H9 (cell line): ENCODE data around the gene WDFY1. TPM values are rescaled to one million over a fixed set of nuclear protein-coding genes. Genes with fewer than 3 reads are reported as not detected.

Experiments
- DNase-seq: peaks from one replicate; pipeline ENCODE4 v3.0.0-alpha.2; 2017
- H2AFZ ChIP-seq: one replicate; pipeline ENCODE4 v1.6.1; 2013; ENCODE audit warnings: mild to moderate bottlenecking, low read length, control low read depth, moderate library complexity
- H2AK5ac ChIP-seq: 2 replicates; pipeline ENCODE4 v1.6.1; 2013; ENCODE audit warnings: low read length, control low read depth, mixed read lengths; ENCODE audit not compliant: insufficient read length
- H2BK120ac ChIP-seq: one replicate; pipeline ENCODE4 v1.6.1; 2013; ENCODE audit warnings: low read depth, mild to moderate bottlenecking, low read length, control low read depth, inconsistent platforms; ENCODE audit not compliant: poor library complexity, severe bottlenecking
- H2BK12ac ChIP-seq: 2 replicates; pipeline ENCODE4 v1.6.1; 2013; ENCODE audit warnings: low read length, control low read depth, mixed read lengths, low read depth; ENCODE audit not compliant: insufficient read length
- H2BK15ac ChIP-seq: 2 replicates; pipeline ENCODE4 v1.6.1; 2013; ENCODE audit warnings: low read depth, low read length, control low read depth
- H2BK20ac ChIP-seq: one replicate; pipeline ENCODE4 v1.6.1; 2013; ENCODE audit warnings: low read depth, mild to moderate bottlenecking, low read length, control low read depth, inconsistent platforms; ENCODE audit not compliant: poor library complexity, severe bottlenecking
- H2BK5ac ChIP-seq: 2 replicates; pipeline ENCODE4 v1.6.1; 2013; ENCODE audit warnings: low read length, control low read depth, mixed read lengths; ENCODE audit not compliant: insufficient read length
- H3K14ac ChIP-seq: 2 replicates; pipeline ENCODE4 v1.6.1; 2013; ENCODE audit warnings: low read length, control low read depth; ENCODE audit not compliant: insufficient read depth
- H3K18ac ChIP-seq: 2 replicates; pipeline ENCODE4 v1.6.1; 2013; ENCODE audit warnings: low read depth, mild to moderate bottlenecking, mixed read lengths, low read length, control low read depth; ENCODE audit not compliant: insufficient read length
- H3K23ac ChIP-seq: 2 replicates; pipeline ENCODE4 v1.6.1; 2013; ENCODE audit warnings: low read length, control low read depth, mixed read lengths, low read depth; ENCODE audit not compliant: insufficient read length
- H3K23me2 ChIP-seq: 2 replicates; pipeline ENCODE4 v1.6.1; 2013; ENCODE audit warnings: low read depth, mild to moderate bottlenecking, mixed read lengths, low read length, control low read depth; ENCODE audit not compliant: insufficient read length, poor library complexity, severe bottlenecking
- H3K27ac ChIP-seq: 2 replicates; pipeline ENCODE4 v1.5.1; 2013; ENCODE audit warnings: low read length, control low read depth, mixed read lengths, low read depth; ENCODE audit not compliant: insufficient read length
- H3K27me3 ChIP-seq: 2 replicates; pipeline ENCODE4 v1.6.1; 2013; ENCODE audit warnings: low read length, control low read depth, inconsistent platforms; ENCODE audit not compliant: insufficient read depth
- H3K4ac ChIP-seq: 2 replicates; pipeline ENCODE4 v1.6.1; 2013; ENCODE audit warnings: low read depth, mild to moderate bottlenecking, control low read depth, inconsistent platforms, low read length, moderate library complexity
- H3K4me1 ChIP-seq: 2 replicates; pipeline ENCODE4 v1.6.1; 2013; ENCODE audit warnings: low read length, control low read depth, inconsistent platforms; ENCODE audit not compliant: insufficient read depth
- H3K4me2 ChIP-seq: 2 replicates; pipeline ENCODE4 v1.6.1; 2013; ENCODE audit warnings: low read length, control low read depth, mixed read lengths; ENCODE audit not compliant: insufficient read length, insufficient read depth
- H3K56ac ChIP-seq: 2 replicates; pipeline ENCODE4 v1.6.1; 2013; ENCODE audit warnings: low read depth, mild to moderate bottlenecking, mixed read lengths, low read length, control low read depth; ENCODE audit not compliant: insufficient read length
- H3K79me1 ChIP-seq: 2 replicates; pipeline ENCODE4 v1.6.1; 2013; ENCODE audit warnings: low read depth, mild to moderate bottlenecking, moderate library complexity, low read length, control low read depth, inconsistent platforms; ENCODE audit not compliant: insufficient read depth, poor library complexity, severe bottlenecking
- H3K79me2 ChIP-seq: 2 replicates; pipeline ENCODE4 v1.6.1; 2013; ENCODE audit warnings: low read length, control low read depth, inconsistent platforms; ENCODE audit not compliant: insufficient read depth
- H3K9ac ChIP-seq: 2 replicates; pipeline ENCODE4 v1.6.1; 2013; ENCODE audit warnings: low read length, control low read depth, mixed read lengths; ENCODE audit not compliant: insufficient read length; ENCODE audit errors: extremely low read depth
- H3K9me3 ChIP-seq: one replicate; pipeline ENCODE4 v1.6.1; 2013; ENCODE audit warnings: low read depth, low read length, inconsistent platforms; ENCODE audit not compliant: control insufficient read depth
- H3T11ph ChIP-seq: one replicate; pipeline ENCODE4 v1.6.1; 2013; ENCODE audit warnings: mild to moderate bottlenecking, low read length, control low read depth, inconsistent platforms
- H4K20me1 ChIP-seq: one replicate; pipeline ENCODE4 v1.6.1; 2013; ENCODE audit not compliant: control insufficient read depth, insufficient read length, insufficient read depth
- H4K5ac ChIP-seq: 2 replicates; pipeline ENCODE4 v1.6.1; 2013; ENCODE audit warnings: low read depth, mild to moderate bottlenecking, mixed read lengths, low read length, control low read depth; ENCODE audit not compliant: insufficient read length
- H4K8ac ChIP-seq: replicated peaks from 2 replicates; pipeline ENCODE4 v1.6.1; 2013; ENCODE audit warnings: low read length, control low read depth, mixed read lengths, low read depth; ENCODE audit not compliant: insufficient read length
- H4K91ac ChIP-seq: 2 replicates; pipeline ENCODE4 v1.6.1; 2013; ENCODE audit warnings: low read depth, mild to moderate bottlenecking, moderate library complexity, mixed read lengths, low read length, control low read depth; ENCODE audit not compliant: insufficient read length
- H3K27ac Mint-ChIP-seq, 3 experiments: 2 replicates in 2 of 3; 3 replicates in 1 of 3; pipeline ENCODE4 v1.8.0; 2020 to 2021; ENCODE audit warnings: mixed read lengths in 3 of 3, mild to moderate bottlenecking in 1 of 3, moderate library complexity in 1 of 3
- H3K27me3 Mint-ChIP-seq: 2 replicates; pipeline ENCODE4 v1.8.0; 2021; ENCODE audit warnings: low read depth, mild to moderate bottlenecking, moderate library complexity, mixed read lengths
- H3K36me3 Mint-ChIP-seq, 3 experiments: 2 replicates in 2 of 3; 3 replicates in 1 of 3; pipeline ENCODE4 v1.8.0; 2020 to 2021; ENCODE audit warnings: low read depth in 3 of 3, mixed read lengths in 3 of 3; ENCODE audit not compliant: insufficient read depth in 1 of 3
- H3K4me1 Mint-ChIP-seq, 2 experiments: 2 replicates each; pipeline ENCODE4 v1.8.0; 2020; ENCODE audit warnings: mixed read lengths in 2 of 2
- H3K4me3 Mint-ChIP-seq, 2 experiments: 2 replicates in 1 of 2; 3 replicates in 1 of 2; pipeline ENCODE4 v1.8.0; 2020 to 2021; ENCODE audit warnings: mild to moderate bottlenecking in 2 of 2, mixed read lengths in 2 of 2, moderate library complexity in 1 of 2
- H3K9me3 Mint-ChIP-seq, 2 experiments: 2 replicates in 1 of 2; 3 replicates in 1 of 2; pipeline ENCODE4 v1.8.0; 2020; ENCODE audit warnings: mild to moderate bottlenecking in 2 of 2, mixed read lengths in 2 of 2, moderate library complexity in 1 of 2
- WGBS: extraction: QIAGEN DNeasy Blood & Tissue Kit; methylation state at CpG from one replicate; pipeline ENCODE4 v1.1.7; 2013; ENCODE audit warnings: missing lambda C conversion rate, low lambda C conversion rate, mixed read lengths; ENCODE audit not compliant: insufficient read length; ENCODE audit errors: extremely low coverage; 5-methylcytosine and 5-hydroxymethylcytosine counted together
- total RNA-seq: library from RNA; stranded (reverse); gene quantifications from 2 replicates; pipeline ENCODE4 v1.2.1, GENCODE V29; 2021
- TF ChIP-seq, protein P1 (sequence below): fragments of 200-600 bp; sonication (generic); conservative IDR thresholded peaks from 3 replicates; pipeline ENCODE4 v1.8.0; 2021; ENCODE audit warnings: antibody characterized with exemption, mild to moderate bottlenecking

The WDFY1 gene
- total RNA-seq, 1 experiment from 2014 or later, result 54.1 TPM

GRCh38 chr2:223976635-223977226 is 31.6 kb upstream of the WDFY1 start:
- no peak overlapping the region for H3K4me3 Mint-ChIP-seq
- H3K27ac ChIP-seq, result no peak overlapping the region
- H3K4me1 ChIP-seq, result no peaks in the 10 kb centered on the region
- H2BK15ac ChIP-seq, result no peak overlapping the region
- no peaks in the 10 kb centered on the region for H3K9me3 Mint-ChIP-seq
- H4K91ac ChIP-seq, result no peak overlapping the region
- no peaks in the 10 kb centered on the region for H3K79me1 ChIP-seq
- H3K14ac ChIP-seq, result no peak overlapping the region
- H3K4me2 ChIP-seq, result no peak overlapping the region
- no peak for DNase-seq
- H3K27ac Mint-ChIP-seq, result no peak overlapping the region
- H2BK5ac ChIP-seq, result no peak overlapping the region
- H4K20me1 ChIP-seq, result no peaks in the 10 kb centered on the region
- H3K9me3 ChIP-seq, result no peaks in the 10 kb centered on the region
- H3K27me3 ChIP-seq, result no peaks in the 10 kb centered on the region
- no peak overlapping the region for H3T11ph ChIP-seq
- no peak overlapping the region for H2BK120ac ChIP-seq
- no peak overlapping the region for H2AFZ ChIP-seq
- H4K8ac ChIP-seq, result no peak overlapping the region
- no peaks in the 10 kb centered on the region; a peak in 1 of 7 replicates for H3K36me3 Mint-ChIP-seq
- no peak overlapping the region for H2AK5ac ChIP-seq
- H3K23me2 ChIP-seq, result no peaks in the 10 kb centered on the region
- H3K4ac ChIP-seq, result no peak overlapping the region
- TF ChIP-seq, protein P1, sequence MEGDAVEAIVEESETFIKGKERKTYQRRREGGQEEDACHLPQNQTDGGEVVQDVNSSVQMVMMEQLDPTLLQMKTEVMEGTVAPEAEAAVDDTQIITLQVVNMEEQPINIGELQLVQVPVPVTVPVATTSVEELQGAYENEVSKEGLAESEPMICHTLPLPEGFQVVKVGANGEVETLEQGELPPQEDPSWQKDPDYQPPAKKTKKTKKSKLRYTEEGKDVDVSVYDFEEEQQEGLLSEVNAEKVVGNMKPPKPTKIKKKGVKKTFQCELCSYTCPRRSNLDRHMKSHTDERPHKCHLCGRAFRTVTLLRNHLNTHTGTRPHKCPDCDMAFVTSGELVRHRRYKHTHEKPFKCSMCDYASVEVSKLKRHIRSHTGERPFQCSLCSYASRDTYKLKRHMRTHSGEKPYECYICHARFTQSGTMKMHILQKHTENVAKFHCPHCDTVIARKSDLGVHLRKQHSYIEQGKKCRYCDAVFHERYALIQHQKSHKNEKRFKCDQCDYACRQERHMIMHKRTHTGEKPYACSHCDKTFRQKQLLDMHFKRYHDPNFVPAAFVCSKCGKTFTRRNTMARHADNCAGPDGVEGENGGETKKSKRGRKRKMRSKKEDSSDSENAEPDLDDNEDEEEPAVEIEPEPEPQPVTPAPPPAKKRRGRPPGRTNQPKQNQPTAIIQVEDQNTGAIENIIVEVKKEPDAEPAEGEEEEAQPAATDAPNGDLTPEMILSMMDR, result no peak
- no peaks in the 10 kb centered on the region for H3K79me2 ChIP-seq
- no peak overlapping the region for H3K18ac ChIP-seq
- H3K9ac ChIP-seq, result no peak overlapping the region
- H3K27me3 Mint-ChIP-seq, result no peaks in the 10 kb centered on the region; the same call in 1 of the 2 replicates
- no peak overlapping the region for H2BK20ac ChIP-seq
- H3K56ac ChIP-seq, result no peak overlapping the region
- no peak overlapping the region for H3K23ac ChIP-seq
- WGBS, result no CpG with 5 or more reads among the region's 3 CpGs
- no peak overlapping the region for H2BK12ac ChIP-seq
- no peaks in the 10 kb centered on the region for H3K4me1 Mint-ChIP-seq
- H4K5ac ChIP-seq, result no peak overlapping the region
